ENCODE data around the gene PLIN4. TPM values are rescaled to one million over a fixed set of nuclear protein-coding genes. Genes with fewer than 3 reads are reported as not detected.

Gene PLIN4
- total and polyA plus RNA-seq, 10 of the 15 experiments (the other 5 are each of a cell fraction or from before 2014, with no cell fraction given), result 0.01 to 0.11 (median 0.05) TPM; not detected in 2

- no peak for FAIRE-seq
- BruUV-seq (replicated peaks), result no TSS peak
- RAD21 ChIA-PET (ENCODE audit: unreplicated experiment), result no interaction called here
- TF ChIP-seq CEBPZ (IDR thresholded peaks at IDR 0.05; ENCODE audit: low read depth, low read length), result no peak
- no peak for TF ChIP-seq ZZZ3 (IDR thresholded peaks at IDR 0.05; ENCODE audit: control insufficient read depth, insufficient read length, low read depth)
- TF ChIP-seq ATF2 (IDR thresholded peaks at IDR 0.05; ENCODE audit: low read length), result no peak
- TF ChIP-seq TCF7 (IDR thresholded peaks at IDR 0.05; ENCODE audit: borderline replicate concordance), result no peak
- TF ChIP-seq EP300 (IDR thresholded peaks at IDR 0.05; ENCODE audit: borderline replicate concordance in 1 of 2, control insufficient read depth in 1 of 2, low read depth in 2 of 2, low read length in 2 of 2), result no peak
- TF ChIP-seq SRF (IDR thresholded peaks at IDR 0.05; ENCODE audit: low read depth in 2 of 2, low read length in 2 of 2), result no peak
- no peak for TF ChIP-seq IRF4 (IDR thresholded peaks at IDR 0.05; ENCODE audit: low read depth, low read length)
- TF ChIP-seq SMAD5 (IDR thresholded peaks at IDR 0.05; ENCODE audit: low read depth), result no peak
- TF ChIP-seq JUNB (IDR thresholded peaks at IDR 0.05), result no peak
- no peak for TF ChIP-seq FOXM1 (IDR thresholded peaks at IDR 0.05; ENCODE audit: low read depth, low read length)
- no peak for TF ChIP-seq PBX3 (IDR thresholded peaks at IDR 0.05; ENCODE audit: insufficient replicate concordance, low read depth, low read length)
- no peak for TF ChIP-seq RAD51 (IDR thresholded peaks at IDR 0.05)
- TF ChIP-seq ESRRA (IDR thresholded peaks at IDR 0.05; ENCODE audit: low read length), result no peak
- no peak for TF ChIP-seq NBN (IDR thresholded peaks at IDR 0.05)
- TF ChIP-seq NR2F1 (conservative IDR thresholded peaks at IDR 0.05), result no peak
- no peak for TF ChIP-seq ZBTB11 (CRISPR knock-in tag; IDR thresholded peaks at IDR 0.05)
- no peak for TF ChIP-seq RCOR1 (conservative IDR thresholded peaks at IDR 0.05; ENCODE audit: low read depth, low read length)
- no peak for TF ChIP-seq POLR2AphosphoS5 (IDR thresholded peaks at IDR 0.05; ENCODE audit: low read length)
- no peak for TF ChIP-seq LARP7 (IDR thresholded peaks at IDR 0.05)
Observed at GRCh38 chr19:4552525-4552819, 34.2 kb upstream of the PLIN4 start.

More at GRCh38 chr19:4552525-4552819, 34.2 kb upstream of the PLIN4 start:
- Histone ChIP-seq H3K4me3 (no peak overlapping the region), H3K27me3 (replicated peaks in 1 of 2; ENCODE audit: control insufficient read depth in 2 of 2, insufficient read depth in 2 of 2, low read length in 1 of 2) (no peaks in the 10 kb centered on the region), H4K20me1 (ENCODE audit: control insufficient read depth, insufficient read depth) (no peaks in the 10 kb centered on the region), H3K9me3 (replicated peaks; ENCODE audit: control insufficient read depth, insufficient read depth, low read length) (no peaks in the 10 kb centered on the region), H3K9ac (ENCODE audit: control insufficient read depth, insufficient read depth, low read length) (no peak overlapping the region), H3K4me1 (ENCODE audit: control insufficient read depth, insufficient read depth, low read length) (no peaks in the 10 kb centered on the region), H3K36me3 (ENCODE audit: control insufficient read depth in 2 of 2, insufficient read depth in 2 of 2, low read length in 1 of 2) (no peaks in the 10 kb centered on the region), H3K4me2 (ENCODE audit: control insufficient read depth, insufficient read depth) (no peak overlapping the region), H3K79me2 (ENCODE audit: control insufficient read depth, insufficient read depth, low read length) (no peaks in the 10 kb centered on the region), H3K27ac (ENCODE audit: control insufficient read depth, insufficient read depth) (no peak overlapping the region), H2AFZ (ENCODE audit: control insufficient read depth, low read depth, low read length) (no peak overlapping the region)
- ChIA-PET SMC1A (ENCODE audit: uncharacterized antibody, unreplicated experiment) (no interaction called here), CTCF (no interaction called here), POLR2A (no interaction called here)
- 79% methylated on average over 15 of the region's 18 CpGs for WGBS (ENCODE audit: insufficient coverage, insufficient replicate concordance, low lambda C conversion rate, missing lambda C conversion rate)
- in situ Hi-C loops (cut with MboI), result no loop called here
- no peak for DNase-seq (ENCODE audit: low read depth, low spot score)
- no peak for ATAC-seq
- intact Hi-C loops (cut with micrococcal nuclease; ENCODE audit: unreplicated experiment), result no loop called here
